SK-N-SH (cell line): ENCODE measurements around the gene ADGRE3.

ENCODE experiments used
- EP300 ChIP-seq, 2 experiments: IDR thresholded peaks; 2 replicates each; pipeline versions ENCODE4 v1.4.0 to v1.6.1; 2012; ENCODE audit warnings: borderline replicate concordance in 1 of 2, low read depth in 1 of 2, low read length in 1 of 2
- MXI1 ChIP-seq: IDR thresholded peaks from 2 replicates; pipeline ENCODE4 v1.6.1; 2012; ENCODE audit warnings: mild to moderate bottlenecking, low read depth, low read length, improper control_type of control experiment

GRCh38 chr19:14718522-14719116, 44.0 kb upstream of the ADGRE3 start:
- TF ChIP-seq MXI1 (no peak), EP300 (IDR thresholded peaks at IDR 0.05; ENCODE audit: borderline replicate concordance in 1 of 2, low read depth in 1 of 2, low read length in 1 of 2) (no peak)
